Astrocyte (in vitro differentiated cells and primary cell): ENCODE results near the gene KDM6A. TPM values are rescaled to one million over a fixed set of nuclear protein-coding genes. Genes with fewer than 3 reads are reported as not detected.
A peak's percentile ranks its signal among the peaks of the same experiment; 100 is the strongest.

Experiments
- DNase-seq: peaks from one replicate; pipeline ENCODE4 v3.0.0-alpha.2; 2010; ENCODE audit warnings: low read depth
- FAIRE-seq: peaks from 2 replicates; lab custom pipeline; 2011; peaks lifted over from hg19 to GRCh38; lab: Jason Lieb, UNC
- H2AFZ ChIP-seq: 2 replicates; pipeline ENCODE4 v1.6.0; 2012; ENCODE audit warnings: low read depth, low read length, inconsistent platforms
- H3K27ac ChIP-seq: 2 replicates; pipeline ENCODE4 v1.5.1; 2011; ENCODE audit warnings: low read depth, low read length, inconsistent platforms
- H3K27me3 ChIP-seq: 2 replicates; pipeline ENCODE4 v1.6.0; 2011; ENCODE audit warnings: low read length, inconsistent platforms; ENCODE audit not compliant: insufficient read depth
- H3K36me3 ChIP-seq: 2 replicates; pipeline ENCODE4 v1.5.1; 2011; ENCODE audit warnings: low read length, inconsistent platforms; ENCODE audit not compliant: insufficient read depth
- H3K4me1 ChIP-seq: 2 replicates; pipeline ENCODE4 v1.5.1; 2011; ENCODE audit warnings: low read length, inconsistent platforms; ENCODE audit not compliant: insufficient read depth
- H3K4me2 ChIP-seq: 2 replicates; pipeline ENCODE4 v1.6.0; 2012; ENCODE audit warnings: low read length, inconsistent platforms
- H3K4me3 ChIP-seq: 2 replicates; pipeline ENCODE4 v1.5.1; 2011; ENCODE audit warnings: low read depth, mild to moderate bottlenecking, low read length, inconsistent platforms; ENCODE audit not compliant: insufficient read depth
- H3K79me2 ChIP-seq: 2 replicates; pipeline ENCODE4 v1.6.0; 2012; ENCODE audit warnings: mild to moderate bottlenecking, low read length, inconsistent platforms; ENCODE audit not compliant: insufficient read depth
- H3K9ac ChIP-seq: 2 replicates; pipeline ENCODE4 v1.6.0; 2012; ENCODE audit warnings: mild to moderate bottlenecking, low read length, inconsistent platforms
- H3K9me3 ChIP-seq: 2 replicates; pipeline ENCODE4 v1.5.1; 2012; ENCODE audit warnings: low read depth, mild to moderate bottlenecking, low read length, inconsistent platforms; ENCODE audit not compliant: insufficient read depth
- H4K20me1 ChIP-seq: 2 replicates; pipeline ENCODE4 v1.6.0; 2012; ENCODE audit warnings: low read length, inconsistent platforms; ENCODE audit not compliant: insufficient read depth
- H3K27ac Mint-ChIP-seq: one replicate; pipeline ENCODE4 v1.8.0; 2021; ENCODE audit warnings: mild to moderate bottlenecking, mixed read lengths; ENCODE audit not compliant: unreplicated experiment
- H3K27me3 Mint-ChIP-seq: one replicate; pipeline ENCODE4 v1.8.0; 2021; ENCODE audit warnings: low read depth, mixed read lengths; ENCODE audit not compliant: unreplicated experiment
- H3K36me3 Mint-ChIP-seq: one replicate; pipeline ENCODE4 v1.8.0; 2021; ENCODE audit warnings: low read depth, mixed read lengths; ENCODE audit not compliant: unreplicated experiment
- H3K4me1 Mint-ChIP-seq: one replicate; pipeline ENCODE4 v1.8.0; 2021; ENCODE audit warnings: low read depth, mixed read lengths; ENCODE audit not compliant: unreplicated experiment
- H3K4me3 Mint-ChIP-seq: one replicate; pipeline ENCODE4 v1.8.0; 2021; ENCODE audit warnings: mild to moderate bottlenecking, moderate library complexity, mixed read lengths; ENCODE audit not compliant: unreplicated experiment
- H3K9me3 Mint-ChIP-seq: one replicate; pipeline ENCODE4 v1.8.0; 2021; ENCODE audit warnings: mild to moderate bottlenecking, mixed read lengths; ENCODE audit not compliant: unreplicated experiment
- CTCF ChIP-seq: IDR thresholded peaks from 2 replicates; pipeline ENCODE4 v1.5.1; 2011; ENCODE audit warnings: low read depth, mild to moderate bottlenecking, inconsistent platforms, low read length, moderate library complexity; ENCODE audit not compliant: insufficient read depth
- EZH2 ChIP-seq: IDR thresholded peaks from 2 replicates; pipeline ENCODE4 v1.6.1; 2012; ENCODE audit warnings: mild to moderate bottlenecking, low read length, inconsistent platforms; ENCODE audit not compliant: insufficient read depth
- total RNA-seq: library from RNA; stranded (reverse); gene quantifications from 2 replicates; pipeline ENCODE4 v1.2.1, GENCODE V29; 2021

Gene KDM6A
- total RNA-seq, 1 donor from 2014 or later, result 44.0 TPM

- peaks cover 15% of the 10 kb centered on the region for H3K4me1 ChIP-seq
- TF ChIP-seq CTCF (no peak), EZH2 (no peak)
- no peak overlapping the region for H2AFZ ChIP-seq
- peaks cover 95% of the 10 kb centered on the region for H3K79me2 ChIP-seq
- Mint-ChIP-seq H3K27ac (peak overlapping the region; percentile 79), H3K4me3 (no peak overlapping the region), H3K27me3 (no peaks in the 10 kb centered on the region), H3K9me3 (peaks cover 2% of the 10 kb centered on the region), H3K36me3 (peaks cover 3% of the 10 kb centered on the region), H3K4me1 (peaks cover 27% of the 10 kb centered on the region)
- H3K27ac ChIP-seq, result peak overlapping the region; percentile 83
- peak overlapping the region; percentile 66 for H3K4me2 ChIP-seq
- no peak overlapping the region for H3K4me3 ChIP-seq
- H3K36me3 ChIP-seq, result no peaks in the 10 kb centered on the region
- FAIRE-seq (peak; percentile 56), DNase-seq (no peak)
- H3K9me3 ChIP-seq, result no peaks in the 10 kb centered on the region
- H3K9ac ChIP-seq, result peak overlapping the region; percentile 5
- H4K20me1 ChIP-seq, result peaks cover 34% of the 10 kb centered on the region
- H3K27me3 ChIP-seq, result no peaks in the 10 kb centered on the region
These were observed 31.0 kb downstream of the KDM6A start for GRCh38 chrX:44903830-44904530.

- no peaks in the 10 kb centered on the region for H3K27me3 Mint-ChIP-seq
- Histone ChIP-seq H3K79me2 (peaks cover 95% of the 10 kb centered on the region), H3K9me3 (no peaks in the 10 kb centered on the region), H3K4me3 (no peak overlapping the region), H3K4me2 (peak overlapping the region; percentile 66), H3K4me1 (peaks cover 15% of the 10 kb centered on the region), H3K9ac (no peak overlapping the region), H2AFZ (no peak overlapping the region), H3K27ac (peak overlapping the region; percentile 83), H3K36me3 (no peaks in the 10 kb centered on the region), H4K20me1 (peaks cover 28% of the 10 kb centered on the region), H3K27me3 (no peaks in the 10 kb centered on the region)
- TF ChIP-seq CTCF (no peak), EZH2 (no peak)
- H3K4me3 Mint-ChIP-seq, result peak overlapping the region; percentile 20
- peak overlapping the region; percentile 34 for H3K27ac Mint-ChIP-seq
- H3K9me3 Mint-ChIP-seq, result peaks cover 2% of the 10 kb centered on the region
- H3K36me3 Mint-ChIP-seq, result peaks cover 3% of the 10 kb centered on the region
- peaks cover 24% of the 10 kb centered on the region for H3K4me1 Mint-ChIP-seq
- FAIRE-seq (peak; percentile 23), DNase-seq (no peak)
These were observed 31.6 kb downstream of the KDM6A start for GRCh38 chrX:44904542-44905115.

GRCh38 chrX:44906041-44906440 lies 33.1 kb downstream of the KDM6A start:
- no peak for TF ChIP-seq CTCF
- no peak for TF ChIP-seq EZH2
- H3K27ac Mint-ChIP-seq, result no peak overlapping the region
- H3K79me2 ChIP-seq, result peaks cover 89% of the 10 kb centered on the region
- peaks cover 2% of the 10 kb centered on the region for H3K9me3 Mint-ChIP-seq
- no peaks in the 10 kb centered on the region for H3K27me3 Mint-ChIP-seq
- H3K9ac ChIP-seq, result no peak overlapping the region
- no peak overlapping the region for H3K4me2 ChIP-seq
- H3K4me1 ChIP-seq, result peaks cover 15% of the 10 kb centered on the region
- no peak overlapping the region for H3K4me3 ChIP-seq
- no peaks in the 10 kb centered on the region for H3K9me3 ChIP-seq
- H3K4me1 Mint-ChIP-seq, result peaks cover 24% of the 10 kb centered on the region
- peaks cover 25% of the 10 kb centered on the region for H4K20me1 ChIP-seq
- no peak overlapping the region for H3K4me3 Mint-ChIP-seq
- DNase-seq, result no peak
- no peak overlapping the region for H3K27ac ChIP-seq
- no peaks in the 10 kb centered on the region for H3K27me3 ChIP-seq
- H2AFZ ChIP-seq, result no peak overlapping the region
- H3K36me3 ChIP-seq, result no peaks in the 10 kb centered on the region
- peaks cover 3% of the 10 kb centered on the region for H3K36me3 Mint-ChIP-seq
- FAIRE-seq, result no peak
